HG03558 (cell line): ENCODE measurements around the gene TBX21.

Experiments
- ATAC-seq: cut with Tn5 transposase; IDR thresholded peaks from one replicate; pipeline ENCODE4 v1.9.1; 2021; ENCODE audit warnings: moderate number of reproducible peaks; ENCODE audit not compliant: unreplicated experiment; ENCODE audit errors: extremely low read depth

Gene TBX21

DNA sequence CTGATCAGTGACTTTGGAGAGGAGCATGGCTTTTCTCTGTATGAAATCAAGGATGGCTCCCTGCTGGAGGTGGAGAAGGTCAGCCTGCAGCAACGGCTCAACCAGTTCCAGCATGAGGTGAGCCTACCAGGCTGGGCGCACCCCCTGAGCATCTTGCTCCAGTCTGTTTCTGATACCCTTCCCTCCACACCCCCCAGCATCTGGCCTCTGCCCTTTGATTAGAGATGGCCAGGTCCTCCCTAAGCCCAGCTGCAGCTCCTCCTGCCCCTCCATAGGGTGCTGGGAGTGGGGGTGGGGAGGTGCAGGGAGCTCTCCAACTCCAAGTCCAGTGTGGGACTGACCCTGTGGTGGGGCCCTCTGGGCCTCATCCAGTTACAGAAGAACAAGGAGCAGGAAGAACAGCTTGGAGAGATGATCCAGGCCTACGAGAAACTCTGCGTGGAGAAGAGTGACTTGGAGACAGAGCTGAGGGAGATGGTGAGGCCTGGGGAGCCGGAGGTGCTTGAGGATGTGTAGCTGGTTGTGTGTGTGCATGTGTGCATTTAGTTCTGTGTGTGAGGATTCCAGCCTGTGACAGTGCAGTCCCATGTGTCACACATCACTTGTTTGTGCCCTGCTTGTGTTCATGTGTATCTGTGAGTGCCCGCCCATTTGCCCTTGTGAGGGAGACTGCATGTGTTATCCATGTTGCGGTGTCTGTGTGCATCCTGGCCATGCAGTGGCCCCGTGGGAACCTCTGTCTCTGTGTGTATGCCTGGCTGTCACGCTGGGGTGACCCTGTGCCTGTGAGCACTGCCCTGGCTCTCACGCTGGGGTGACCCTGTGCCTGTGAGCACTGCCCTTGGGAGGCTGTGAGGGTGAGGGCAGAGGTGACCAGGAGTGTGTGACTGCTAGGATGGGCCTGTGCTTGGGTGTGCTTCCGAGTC, 36.1 kb upstream of the TBX21 start:
- ATAC-seq: no peak

DNA sequence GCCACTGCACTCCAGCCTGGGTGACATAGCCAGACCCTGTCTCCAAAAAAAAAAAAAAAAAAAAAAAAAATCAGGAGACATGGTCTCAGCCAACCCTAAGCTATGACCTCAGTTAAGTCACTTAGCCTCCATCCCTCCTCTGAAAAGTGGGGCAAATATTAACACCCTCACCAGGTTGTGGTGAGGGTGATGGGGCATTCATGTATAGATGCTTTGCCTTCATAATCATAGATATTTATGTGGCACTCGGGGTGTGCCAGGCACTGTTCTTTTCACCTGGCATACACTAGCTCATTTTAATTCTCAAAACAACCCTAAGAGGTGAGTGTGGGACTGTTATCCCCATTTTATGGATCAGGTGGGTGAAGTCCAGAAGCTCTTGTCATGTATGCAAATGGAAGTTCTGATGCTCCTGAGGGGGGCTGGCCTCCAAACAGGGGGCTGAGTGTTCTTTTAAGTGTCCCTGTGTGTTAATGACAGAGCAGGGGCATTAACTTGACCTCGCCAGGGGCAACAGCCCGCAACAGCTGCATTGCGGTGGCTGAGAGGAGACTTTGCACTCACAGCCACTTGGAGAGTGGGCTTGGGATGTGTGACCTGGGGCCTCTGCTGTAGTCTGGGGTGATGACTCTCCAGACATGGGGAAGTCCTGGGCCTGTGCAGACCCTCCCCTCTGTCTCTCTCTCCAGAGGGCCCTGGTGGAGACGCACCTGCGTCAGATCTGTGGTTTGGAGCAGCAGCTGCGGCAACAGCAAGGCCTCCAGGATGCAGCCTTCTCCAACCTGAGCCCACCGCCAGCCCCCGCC, 34.9 kb upstream of the TBX21 start:
- no peak for ATAC-seq

DNA sequence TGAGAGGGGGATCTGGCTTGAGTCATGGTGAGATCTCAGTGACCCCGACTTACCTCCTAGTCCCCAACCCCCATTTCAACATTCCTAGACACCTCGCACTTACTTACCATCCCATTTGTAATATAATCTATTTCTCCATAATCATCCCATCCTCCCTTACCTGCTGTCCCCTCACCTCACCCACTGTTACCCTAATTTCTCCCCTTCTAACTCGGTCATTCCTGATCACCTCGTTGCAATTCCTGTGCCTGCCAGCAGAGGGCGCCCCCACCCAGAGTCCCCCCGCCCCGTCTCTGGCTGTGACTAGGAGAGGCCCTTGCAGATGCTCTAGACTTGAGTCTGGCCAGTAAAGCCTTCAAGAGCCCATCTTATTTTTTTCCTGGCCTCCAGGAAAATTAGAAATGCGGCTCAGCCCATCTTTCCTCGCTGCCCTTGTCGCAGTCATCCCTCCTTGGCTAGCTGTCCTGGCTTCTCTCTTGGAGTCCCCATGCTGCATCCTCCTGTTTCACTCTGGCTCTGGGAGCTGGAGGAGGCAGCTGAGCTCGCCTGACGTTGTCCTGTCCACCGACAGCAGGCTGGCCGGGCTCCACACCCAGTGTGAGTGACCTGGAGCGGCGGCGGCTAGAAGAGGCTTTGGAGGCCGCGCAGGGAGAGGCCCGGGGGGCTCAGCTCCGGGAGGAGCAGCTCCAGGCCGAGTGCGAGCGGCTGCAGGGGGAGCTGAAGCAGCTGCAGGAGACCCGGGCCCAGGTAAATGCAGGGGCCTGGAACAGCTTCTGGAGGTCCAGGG, 34.1 kb upstream of the TBX21 start:
- no peak for ATAC-seq

DNA sequence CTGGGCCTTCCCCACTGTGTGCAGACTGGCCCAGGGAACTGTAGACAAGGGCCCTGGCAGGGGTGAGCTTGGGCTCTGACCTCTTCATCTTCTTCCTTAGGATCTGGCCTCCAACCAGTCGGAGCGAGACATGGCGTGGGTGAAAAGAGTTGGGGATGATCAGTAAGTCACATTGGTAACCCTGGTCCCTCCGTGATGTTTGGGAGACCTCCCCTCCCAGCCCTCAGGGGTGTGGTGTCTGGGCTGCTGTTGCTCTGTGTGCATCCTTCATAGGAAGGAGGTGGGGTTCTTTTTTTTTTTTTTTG, 33.5 kb upstream of the TBX21 start:
- no peak for ATAC-seq

DNA sequence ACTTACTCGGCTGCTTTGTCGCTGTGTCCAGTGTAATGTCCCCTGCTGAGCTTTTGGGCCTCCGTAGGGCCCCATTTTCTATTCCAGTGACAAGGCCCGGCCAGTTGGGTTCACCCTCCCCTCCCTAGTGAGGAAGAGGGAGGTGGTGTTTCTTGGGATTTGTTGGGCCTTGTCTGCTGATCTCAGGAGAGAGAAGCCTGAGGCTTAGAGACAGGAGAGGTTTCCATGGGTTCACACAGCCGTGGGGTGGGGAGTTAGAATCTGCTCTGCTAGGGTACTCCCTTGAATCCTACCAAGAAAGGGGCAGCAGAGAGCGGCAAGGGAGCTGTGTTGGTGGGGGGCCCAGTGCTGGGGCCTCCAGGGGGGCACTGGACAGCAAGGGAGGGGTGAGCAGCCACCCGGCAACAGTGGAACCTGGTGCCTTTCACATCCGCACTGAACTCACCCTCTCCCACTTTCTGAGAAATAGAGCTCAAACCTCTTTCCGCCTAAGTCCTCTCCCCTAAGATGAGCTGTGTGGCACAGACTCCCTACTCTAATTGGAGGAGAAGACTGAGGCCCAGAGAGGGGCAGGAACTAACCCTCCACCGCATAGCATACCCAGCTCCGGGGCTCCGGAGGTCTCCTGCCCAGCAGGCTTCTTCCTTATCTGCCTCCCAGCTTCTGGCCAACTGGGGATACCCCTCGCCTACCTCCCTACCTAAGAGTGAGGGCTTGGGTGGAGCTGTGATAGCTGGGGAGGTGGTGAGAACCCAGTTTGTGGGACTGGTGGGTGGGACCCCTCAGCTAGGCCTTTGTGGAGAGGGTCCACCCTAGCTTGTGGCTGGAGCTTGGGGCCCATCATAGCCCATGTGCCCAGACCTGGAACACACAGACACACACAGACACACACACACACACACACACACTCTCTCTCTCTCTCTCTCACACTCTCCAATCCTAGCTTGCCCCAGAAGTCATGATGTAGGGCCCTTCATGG, 32.3 kb upstream of the TBX21 start:
- ATAC-seq: no peak

DNA sequence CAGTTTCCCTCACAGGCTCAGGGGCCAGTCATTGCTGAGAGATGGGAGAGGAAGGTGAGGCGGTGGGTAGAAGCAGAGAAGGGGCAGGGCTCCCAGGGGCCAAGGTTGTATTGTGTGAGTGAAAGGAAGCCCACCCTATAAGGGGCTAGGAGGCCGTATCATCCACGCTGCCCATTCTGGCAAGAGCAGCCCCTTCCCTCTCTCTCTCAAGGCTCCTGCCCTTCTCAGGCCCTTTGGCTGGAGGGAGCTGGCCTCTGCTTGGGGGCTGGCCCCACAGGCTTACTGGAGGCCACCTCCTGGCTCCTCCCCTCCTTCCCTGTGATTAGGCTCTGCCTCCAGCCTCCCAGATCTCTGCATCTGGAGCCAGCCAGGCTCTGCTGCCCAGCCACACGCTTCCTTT, 31.4 kb upstream of the TBX21 start:
- no peak for ATAC-seq

DNA sequence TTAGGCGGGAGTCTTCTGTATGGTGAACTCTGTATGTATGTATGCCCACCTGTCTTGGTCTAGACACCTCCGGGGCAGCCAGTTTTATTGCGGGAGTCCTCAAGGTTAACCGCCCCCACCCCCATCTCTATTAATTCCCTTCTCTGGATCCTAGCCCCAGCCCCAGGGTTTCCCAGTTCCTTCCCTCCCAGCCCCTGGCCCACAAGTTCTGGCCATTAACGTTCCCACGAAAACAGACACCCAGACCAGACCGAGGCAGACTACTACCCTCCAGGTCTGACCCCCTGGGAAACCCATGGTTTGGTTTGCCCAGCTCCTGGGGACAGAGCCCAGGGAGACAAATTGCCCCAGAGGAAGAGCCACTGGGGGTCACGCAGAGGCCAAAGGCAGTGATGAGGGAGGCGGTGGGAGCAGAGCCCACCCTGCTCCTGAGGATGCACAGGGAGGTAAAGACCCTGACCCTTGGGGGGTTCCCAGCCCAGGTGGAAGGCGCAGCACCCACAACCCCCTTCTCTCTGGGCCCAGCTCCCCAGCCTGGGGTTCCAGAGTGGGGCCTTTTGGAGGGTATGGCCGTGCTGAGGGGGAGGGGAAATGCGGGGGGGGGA, 30.5 kb upstream of the TBX21 start:
- no peak for ATAC-seq

DNA sequence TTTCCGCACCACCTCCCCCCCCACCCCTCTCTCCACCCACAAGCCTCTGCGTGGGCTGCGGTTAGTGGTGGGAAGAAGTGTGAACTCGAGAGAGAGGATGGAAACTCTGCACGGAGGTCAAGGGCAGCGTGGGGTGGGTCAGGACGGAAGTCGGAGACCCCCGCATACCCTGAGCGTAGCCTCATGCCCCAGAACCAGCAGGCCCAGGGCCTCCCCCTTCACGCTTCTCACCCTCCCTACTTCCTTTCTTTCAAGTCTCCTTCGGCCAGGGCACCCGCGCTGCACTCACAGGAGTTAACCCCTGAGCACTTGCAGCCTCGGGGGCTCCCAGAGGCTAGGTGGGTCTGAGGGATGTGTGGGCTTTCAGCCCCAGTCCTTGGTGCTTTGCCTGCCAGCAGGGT, 29.8 kb upstream of the TBX21 start:
- no peak for ATAC-seq

DNA sequence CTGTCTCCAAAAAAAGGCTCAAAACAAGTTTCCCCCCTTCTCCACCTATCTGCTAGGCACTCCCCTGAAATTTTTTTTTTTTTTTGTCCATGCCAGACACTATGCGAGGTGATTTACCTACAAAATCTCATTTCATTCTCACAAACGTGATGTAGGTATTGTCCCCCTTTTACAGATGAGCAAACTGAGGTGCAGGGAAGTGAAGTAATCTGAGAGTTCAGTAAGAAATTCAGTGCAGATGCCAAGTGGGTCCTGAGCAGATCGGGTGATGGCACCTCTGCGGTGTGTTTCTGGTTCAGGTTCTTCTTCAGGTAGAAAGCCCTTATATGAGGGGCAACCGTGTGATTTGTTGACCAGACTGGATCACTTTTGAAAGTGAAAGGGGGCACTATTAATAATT, 29.4 kb upstream of the TBX21 start:
- no peak for ATAC-seq

DNA sequence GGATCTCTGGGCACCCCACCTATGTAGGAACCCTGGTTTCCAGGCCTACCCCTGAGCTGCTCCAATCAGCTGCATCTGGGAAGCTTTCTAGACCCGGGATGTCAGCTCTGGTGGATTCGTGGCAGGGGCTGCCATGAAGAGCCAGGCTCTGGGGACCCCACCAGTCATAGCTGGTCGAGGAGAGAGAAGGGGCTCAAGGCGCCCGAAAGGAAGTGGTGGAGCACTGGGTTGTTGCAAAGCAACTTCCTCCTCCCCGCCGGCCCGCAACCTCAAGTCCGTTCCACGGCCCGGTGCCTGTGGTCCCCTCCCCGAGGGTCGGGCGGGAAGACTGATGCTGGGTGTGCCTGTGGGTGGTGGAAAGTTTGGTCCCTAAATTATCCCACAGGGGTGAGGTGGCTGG, 28.9 kb upstream of the TBX21 start:
- ATAC-seq: no peak

DNA sequence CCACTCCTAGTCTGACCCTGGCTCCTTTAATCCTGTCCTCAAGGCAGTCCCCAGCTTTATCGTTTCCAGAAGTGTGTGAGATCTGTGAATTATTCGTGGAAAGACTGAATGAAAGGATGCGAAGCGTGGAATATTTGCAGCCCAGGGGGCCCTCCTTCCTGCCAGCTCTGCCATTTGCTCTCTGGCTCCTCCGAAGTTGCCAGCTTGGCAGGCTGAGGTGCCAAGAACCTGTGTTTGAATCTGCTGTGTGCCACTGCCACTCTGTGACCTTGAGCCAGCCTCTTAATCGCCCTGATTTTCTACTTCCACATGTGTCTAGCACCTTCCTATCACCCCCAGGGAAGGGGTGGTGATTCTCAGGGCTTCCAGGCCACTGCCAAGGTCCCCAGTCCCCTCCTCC, 28.3 kb upstream of the TBX21 start:
- no peak for ATAC-seq

DNA sequence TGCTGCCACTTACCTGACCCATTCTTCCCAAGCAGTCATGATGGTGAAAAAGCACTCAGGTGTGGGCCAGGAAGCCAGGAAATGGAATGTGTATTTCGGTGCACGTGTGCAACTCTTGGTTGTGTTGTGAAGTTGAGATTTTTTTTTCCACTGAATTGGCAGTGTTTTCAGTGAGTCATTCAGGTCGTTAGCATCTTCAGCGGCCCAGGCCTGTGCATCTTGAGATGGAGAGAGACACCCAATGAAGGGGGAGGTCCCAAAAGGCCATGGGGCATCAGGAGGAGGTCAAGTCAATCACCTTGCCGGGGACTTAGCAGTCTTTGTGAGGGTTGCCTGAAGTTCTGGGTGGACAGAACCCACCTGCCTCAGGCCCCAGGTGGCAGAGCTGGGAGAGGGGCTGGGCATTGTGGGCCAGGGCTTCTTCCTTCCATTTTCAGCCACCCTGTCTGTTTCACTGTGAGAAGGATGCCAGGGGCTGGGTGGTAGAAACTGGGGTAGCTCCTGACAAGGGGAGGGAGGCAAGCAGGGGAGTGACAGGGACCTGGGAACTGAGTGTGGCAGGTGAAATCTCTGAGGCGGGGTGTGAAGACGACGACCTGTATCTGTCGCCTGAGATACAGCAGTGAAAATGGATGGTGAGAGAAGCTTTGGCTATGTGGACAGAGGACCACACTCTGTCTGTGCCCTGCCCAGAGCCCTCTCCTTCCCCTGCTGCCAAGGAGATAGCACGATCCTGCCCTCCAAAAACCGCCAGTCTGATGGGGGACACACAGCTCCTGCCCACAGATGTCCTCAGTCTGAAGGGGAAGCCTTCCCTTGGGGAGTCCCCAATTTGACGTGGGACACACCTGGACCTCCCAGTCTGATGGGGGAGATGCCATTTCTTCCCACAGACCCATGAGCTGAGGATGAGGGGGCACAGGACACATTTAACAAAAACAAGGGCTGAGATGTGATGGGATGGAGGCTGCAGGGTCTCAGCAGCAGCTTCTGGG, 27.2 kb upstream of the TBX21 start:
- ATAC-seq: no peak

DNA sequence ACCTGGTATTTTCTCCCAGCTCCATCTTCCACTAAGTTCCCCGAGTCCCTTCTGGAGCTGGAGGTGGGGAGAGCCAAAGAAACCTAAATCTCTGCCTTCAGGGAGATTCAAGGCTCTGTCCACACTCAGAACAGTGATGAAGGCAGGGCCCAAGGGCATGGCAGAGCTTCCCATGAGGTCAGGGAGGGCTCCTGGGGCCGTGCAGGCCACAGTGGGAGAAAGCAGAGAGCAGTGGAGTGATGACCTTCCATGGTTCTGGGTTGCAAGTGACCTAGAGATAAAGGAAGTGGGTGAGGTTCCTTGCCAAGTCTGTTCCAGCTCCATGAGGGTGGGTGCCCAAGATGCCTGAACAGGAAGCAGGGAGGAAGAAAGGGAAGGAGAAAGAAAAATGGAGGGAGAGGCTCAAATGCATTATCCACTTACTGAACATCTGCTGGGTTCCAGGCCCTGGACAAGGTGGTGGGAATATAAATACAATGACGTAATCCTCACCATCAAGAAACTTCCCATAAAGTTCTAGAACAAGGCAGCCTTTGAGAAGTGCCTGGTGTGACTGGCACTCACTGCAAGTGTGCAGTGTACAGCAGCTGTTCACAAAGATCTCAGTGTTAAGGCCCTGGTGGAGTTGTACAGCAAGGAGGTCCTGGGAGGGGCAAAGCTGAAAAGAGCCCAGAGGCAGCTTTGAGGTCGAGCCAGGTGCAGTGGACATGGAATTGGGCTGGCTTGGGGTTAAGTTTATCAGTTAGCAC, 25.8 kb upstream of the TBX21 start:
- no peak for ATAC-seq

DNA sequence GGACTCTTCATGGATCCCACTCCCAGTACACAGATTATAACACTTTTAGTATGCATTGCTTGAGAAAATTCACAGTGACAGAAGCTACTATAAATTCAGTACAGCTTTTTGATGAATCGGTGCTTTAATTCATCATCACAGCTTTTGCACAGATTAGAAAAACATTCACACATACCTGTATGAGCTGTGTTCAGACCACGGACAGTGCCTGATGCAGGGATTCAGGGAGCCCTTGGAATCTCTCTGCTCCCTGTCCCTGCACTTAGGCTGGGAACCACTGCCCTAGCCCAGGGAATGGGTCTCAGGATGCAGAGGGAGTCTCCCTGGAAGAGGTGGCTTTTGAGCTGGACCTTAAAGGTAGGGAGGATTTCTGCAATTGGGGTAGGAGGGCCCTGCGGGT, 25.2 kb upstream of the TBX21 start:
- ATAC-seq: no peak

DNA sequence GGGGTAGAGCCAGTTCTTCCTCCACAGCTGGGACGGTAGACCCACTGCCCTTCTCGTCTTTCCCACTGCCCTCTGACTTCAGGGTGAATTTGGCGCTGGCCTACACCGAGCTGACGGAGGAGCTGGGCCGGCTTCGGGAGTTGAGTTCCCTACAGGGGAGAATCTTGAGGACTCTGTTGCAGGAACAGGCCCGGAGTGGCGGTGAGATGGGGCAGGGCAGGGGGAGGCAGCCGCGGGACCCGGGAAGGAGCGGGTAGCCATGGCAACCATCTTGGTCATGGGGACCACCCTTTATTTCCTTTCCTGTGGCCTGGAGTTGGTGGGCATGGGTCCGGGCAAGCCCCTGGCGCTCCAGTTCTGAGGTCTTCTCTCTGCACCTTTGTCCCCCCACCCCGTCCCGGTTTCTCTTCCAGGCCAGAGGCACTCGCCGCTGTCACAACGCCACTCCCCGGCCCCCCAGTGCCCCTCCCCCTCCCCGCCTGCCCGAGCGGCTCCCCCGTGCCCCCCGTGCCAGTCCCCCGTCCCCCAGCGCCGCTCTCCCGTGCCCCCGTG, 24.6 kb upstream of the TBX21 start:
- no peak for ATAC-seq

DNA sequence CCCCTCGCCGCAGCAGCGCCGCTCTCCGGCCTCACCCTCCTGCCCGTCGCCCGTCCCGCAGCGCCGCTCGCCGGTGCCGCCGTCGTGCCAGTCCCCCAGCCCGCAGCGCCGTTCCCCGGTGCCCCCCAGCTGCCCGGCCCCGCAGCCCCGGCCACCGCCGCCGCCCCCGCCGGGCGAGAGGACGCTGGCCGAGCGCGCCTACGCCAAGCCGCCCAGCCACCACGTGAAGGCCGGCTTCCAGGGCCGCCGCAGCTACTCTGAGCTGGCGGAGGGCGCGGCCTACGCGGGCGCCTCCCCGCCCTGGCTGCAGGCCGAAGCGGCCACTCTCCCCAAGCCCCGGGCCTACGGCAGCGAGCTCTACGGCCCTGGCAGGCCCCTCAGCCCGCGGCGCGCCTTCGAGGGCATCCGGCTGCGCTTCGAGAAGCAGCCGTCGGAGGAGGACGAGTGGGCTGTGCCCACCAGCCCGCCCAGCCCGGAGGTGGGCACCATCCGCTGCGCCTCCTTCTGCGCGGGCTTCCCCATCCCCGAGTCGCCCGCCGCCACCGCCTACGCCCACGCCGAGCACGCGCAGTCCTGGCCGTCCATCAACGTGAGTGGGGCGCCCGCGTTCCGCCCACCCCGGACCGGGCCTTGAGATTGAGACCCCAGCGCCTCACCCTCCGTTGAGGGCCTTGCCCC, 24.0 kb upstream of the TBX21 start:
- ATAC-seq: no peak

DNA sequence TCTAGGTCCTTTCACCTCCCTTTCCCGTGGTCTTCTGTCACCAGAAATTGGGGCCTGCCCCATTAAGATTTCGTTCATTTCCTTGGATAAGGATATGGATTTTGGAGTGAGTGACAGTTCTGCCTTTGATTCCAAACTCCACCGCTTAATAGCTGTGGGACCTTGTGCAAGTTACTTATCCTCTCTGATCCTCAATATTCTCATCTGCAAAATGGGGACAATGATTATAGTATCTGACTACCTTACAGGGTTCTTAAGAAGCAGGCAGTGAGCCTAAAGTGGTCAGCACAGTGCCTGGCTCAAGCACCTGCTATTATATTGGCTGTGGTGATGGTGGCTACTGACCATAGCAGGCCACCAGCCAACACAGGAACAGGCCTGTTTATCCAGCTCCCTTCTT, 23.4 kb upstream of the TBX21 start:
- ATAC-seq: no peak
